HepG2 (cell line): Measurements from ENCODE around the gene WDR43. TPM values are rescaled to one million over a fixed set of nuclear protein-coding genes. Genes with fewer than 3 reads are reported as not detected.

Source experiments
- ARID2 ChIP-seq: sonication (generic); formaldehyde crosslinking; IDR thresholded peaks from 2 replicates; pipeline ENCODE4 v1.8.1; 2022; ENCODE audit warnings: mild to moderate bottlenecking, missing genetic modification reagents, borderline replicate concordance
- ATF2 ChIP-seq: sonication (generic); formaldehyde crosslinking; IDR thresholded peaks from 2 replicates; pipeline ENCODE4 v1.4.0; 2020; ENCODE audit warnings: missing genetic modification reagents
- CREM ChIP-seq, 2 experiments: sonication (generic) in 1 of 2; formaldehyde crosslinking in 1 of 2; IDR thresholded peaks; 2 replicates each; pipeline versions ENCODE4 v1.4.0 to v1.6.1; 2016 to 2020; ENCODE audit warnings: antibody characterized with exemption in 1 of 2, mild to moderate bottlenecking in 1 of 2, missing genetic modification reagents in 1 of 2
- GZF1 ChIP-seq: sonication (generic); formaldehyde crosslinking; IDR thresholded peaks from 2 replicates; pipeline ENCODE4 v1.5.1; 2020; ENCODE audit warnings: mild to moderate bottlenecking, missing genetic modification reagents
- MIER2 ChIP-seq: IDR thresholded peaks from 2 replicates; pipeline ENCODE4 v1.6.1; 2016; ENCODE audit warnings: missing biosample characterization, missing genetic modification reagents
- NFE2 ChIP-seq: sonication (generic); formaldehyde crosslinking; IDR thresholded peaks from 2 replicates; pipeline ENCODE4 v1.4.0; 2020; ENCODE audit warnings: missing genetic modification reagents
- RAD51 ChIP-seq: fragments of 450-650 bp; IDR thresholded peaks from 2 replicates; pipeline ENCODE4 v1.6.1; 2016; ENCODE audit warnings: borderline replicate concordance
- SNAPC2 ChIP-seq: sonication (generic); formaldehyde crosslinking; IDR thresholded peaks from 2 replicates; pipeline ENCODE4 v1.8.1; 2022; ENCODE audit warnings: mild to moderate bottlenecking, missing genetic modification reagents
- XRCC5 ChIP-seq: fragments of 200-400 bp; formaldehyde crosslinking; optimal IDR thresholded peaks from 2 replicates; pipeline ENCODE3; 2017; ENCODE audit warnings: mild to moderate bottlenecking, low read length
- ZBTB26 ChIP-seq: IDR thresholded peaks from 2 replicates; pipeline ENCODE4 v1.6.1; 2016; ENCODE audit warnings: missing compliant biosample characterization, missing genetic modification reagents, borderline replicate concordance
- ZNF230 ChIP-seq: sonication (generic); formaldehyde crosslinking; IDR thresholded peaks from 2 replicates; pipeline ENCODE4 v1.4.0; 2020; ENCODE audit warnings: mild to moderate bottlenecking, missing genetic modification reagents
- ZNF678 ChIP-seq: sonication (generic); formaldehyde crosslinking; IDR thresholded peaks from 2 replicates; pipeline ENCODE4 v1.4.0; 2020; ENCODE audit warnings: mild to moderate bottlenecking, missing genetic modification reagents
- polyA plus RNA-seq, 8 experiments: library from polyadenylated mRNA; depleted of rRNA in 3 of 8; stranded (reverse) in 7 of 8; unstranded in 1 of 8; fragments of >200 nt; fragmentation: Illumina TruSeq in 4 of 8; extraction: Trizol in 4 of 8; gene quantifications; 2 replicates each; pipeline versions ENCODE4 v1.2.1 to v1.2.3, GENCODE V29; 2011 to 2016; ENCODE audit warnings: low read depth in 4 of 8, missing spikeins in 1 of 8, mixed read lengths in 1 of 8; ENCODE audit not compliant: insufficient read depth in 1 of 8
- total RNA-seq, 5 experiments: library from RNA; depleted of rRNA; stranded (reverse); fragments of >200 nt; fragmentation: Illumina TruSeq; extraction: Trizol; gene quantifications; 2 replicates each; pipeline ENCODE4 v1.2.3, GENCODE V29; 2016; ENCODE audit warnings: low read depth in 1 of 5
- TF ChIP-seq, protein P1 (sequence below), 2 experiments: sonication (generic) in 1 of 2; formaldehyde crosslinking in 1 of 2; IDR thresholded peaks; 2 replicates each; pipeline versions ENCODE4 v1.4.0 to v1.6.1; 2018 to 2020; ENCODE audit warnings: missing genetic modification reagents in 2 of 2, borderline replicate concordance in 1 of 2, low read depth in 1 of 2, mild to moderate bottlenecking in 1 of 2, missing biosample characterization in 1 of 2
- TF ChIP-seq, protein P2 (sequence below), 2 experiments: sonication (generic) in 1 of 2; formaldehyde crosslinking in 1 of 2; IDR thresholded peaks; 2 replicates each; pipeline versions ENCODE4 v1.5.1 to v1.6.1; 2011 to 2020; ENCODE audit warnings: borderline replicate concordance in 1 of 2, low read depth in 1 of 2, low read length in 1 of 2, mild to moderate bottlenecking in 1 of 2, missing genetic modification reagents in 1 of 2, moderate library complexity in 1 of 2
- TF ChIP-seq, protein P3 (sequence below): sonication (generic); formaldehyde crosslinking; IDR thresholded peaks from 2 replicates; pipeline ENCODE4 v1.8.0; 2022; ENCODE audit warnings: mild to moderate bottlenecking, missing genetic modification reagents, moderate library complexity
- TF ChIP-seq, protein P4 (sequence below): sonication (generic); formaldehyde crosslinking; IDR thresholded peaks from 2 replicates; pipeline ENCODE4 v1.4.0; 2020; ENCODE audit warnings: mild to moderate bottlenecking, missing genetic modification reagents
- TF ChIP-seq, protein P5 (sequence below): IDR thresholded peaks from 2 replicates; pipeline ENCODE4 v1.6.1; 2016; ENCODE audit warnings: mild to moderate bottlenecking

The WDR43 gene
- total and polyA plus RNA-seq, 2 of the 13 experiments (the other 11 are each of a cell fraction or from before 2014, with no cell fraction given), result 121 to 167 TPM

GRCh38 chr2:28956415-28956826 lies 62.0 kb downstream of the WDR43 start (continued):
- TF ChIP-seq CREM (IDR thresholded peaks at IDR 0.05) (no peak), CREM (CRISPR knock-in tag; IDR thresholded peaks at IDR 0.05) (no peak), RAD51 (peak; percentile 53), ATF2 (CRISPR knock-in tag) (no peak), XRCC5 (peak; percentile 31), ARID2 (CRISPR knock-in tag) (peak; percentile 53; the same call in 1 of the 2 replicates), ZNF678 (no peak), GZF1 (CRISPR knock-in tag) (no peak), NFE2 (no peak), ZBTB26 (CRISPR knock-in tag) (no peak), SNAPC2 (CRISPR knock-in tag) (peak; percentile 56; the same call in 1 of the 2 replicates), MIER2 (CRISPR knock-in tag) (no peak), ZNF230 (CRISPR knock-in tag) (no peak)
- TF ChIP-seq, protein P1, sequence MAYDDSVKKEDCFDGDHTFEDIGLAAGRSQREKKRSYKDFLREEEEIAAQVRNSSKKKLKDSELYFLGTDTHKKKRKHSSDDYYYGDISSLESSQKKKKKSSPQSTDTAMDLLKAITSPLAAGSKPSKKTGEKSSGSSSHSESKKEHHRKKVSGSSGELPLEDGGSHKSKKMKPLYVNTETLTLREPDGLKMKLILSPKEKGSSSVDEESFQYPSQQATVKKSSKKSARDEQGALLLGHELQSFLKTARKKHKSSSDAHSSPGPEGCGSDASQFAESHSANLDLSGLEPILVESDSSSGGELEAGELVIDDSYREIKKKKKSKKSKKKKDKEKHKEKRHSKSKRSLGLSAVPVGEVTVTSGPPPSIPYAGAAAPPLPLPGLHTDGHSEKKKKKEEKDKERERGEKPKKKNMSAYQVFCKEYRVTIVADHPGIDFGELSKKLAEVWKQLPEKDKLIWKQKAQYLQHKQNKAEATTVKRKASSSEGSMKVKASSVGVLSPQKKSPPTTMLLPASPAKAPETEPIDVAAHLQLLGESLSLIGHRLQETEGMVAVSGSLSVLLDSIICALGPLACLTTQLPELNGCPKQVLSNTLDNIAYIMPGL (CRISPR knock-in tag; IDR thresholded peaks at IDR 0.05; ENCODE audit: borderline replicate concordance in 1 of 2, low read depth in 1 of 2), result 0 out of 4 replicates have a peak, but pooled peaks of 1 of the 2 experiments have one; percentile 22
- TF ChIP-seq, protein P2, sequence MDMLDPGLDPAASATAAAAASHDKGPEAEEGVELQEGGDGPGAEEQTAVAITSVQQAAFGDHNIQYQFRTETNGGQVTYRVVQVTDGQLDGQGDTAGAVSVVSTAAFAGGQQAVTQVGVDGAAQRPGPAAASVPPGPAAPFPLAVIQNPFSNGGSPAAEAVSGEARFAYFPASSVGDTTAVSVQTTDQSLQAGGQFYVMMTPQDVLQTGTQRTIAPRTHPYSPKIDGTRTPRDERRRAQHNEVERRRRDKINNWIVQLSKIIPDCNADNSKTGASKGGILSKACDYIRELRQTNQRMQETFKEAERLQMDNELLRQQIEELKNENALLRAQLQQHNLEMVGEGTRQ (IDR thresholded peaks at IDR 0.05; ENCODE audit: low read depth, low read length), result peak; percentile 92
- TF ChIP-seq, protein P2 (CRISPR knock-in tag; IDR thresholded peaks at IDR 0.05; ENCODE audit: borderline replicate concordance), result peak; percentile 91; the same call in 1 of the 2 replicates
- TF ChIP-seq, protein P3, sequence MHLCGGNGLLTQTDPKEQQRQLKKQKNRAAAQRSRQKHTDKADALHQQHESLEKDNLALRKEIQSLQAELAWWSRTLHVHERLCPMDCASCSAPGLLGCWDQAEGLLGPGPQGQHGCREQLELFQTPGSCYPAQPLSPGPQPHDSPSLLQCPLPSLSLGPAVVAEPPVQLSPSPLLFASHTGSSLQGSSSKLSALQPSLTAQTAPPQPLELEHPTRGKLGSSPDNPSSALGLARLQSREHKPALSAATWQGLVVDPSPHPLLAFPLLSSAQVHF, result no peak
- TF ChIP-seq, protein P4, sequence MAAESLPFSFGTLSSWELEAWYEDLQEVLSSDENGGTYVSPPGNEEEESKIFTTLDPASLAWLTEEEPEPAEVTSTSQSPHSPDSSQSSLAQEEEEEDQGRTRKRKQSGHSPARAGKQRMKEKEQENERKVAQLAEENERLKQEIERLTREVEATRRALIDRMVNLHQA (CRISPR knock-in tag), result no peak
- TF ChIP-seq, protein P5, sequence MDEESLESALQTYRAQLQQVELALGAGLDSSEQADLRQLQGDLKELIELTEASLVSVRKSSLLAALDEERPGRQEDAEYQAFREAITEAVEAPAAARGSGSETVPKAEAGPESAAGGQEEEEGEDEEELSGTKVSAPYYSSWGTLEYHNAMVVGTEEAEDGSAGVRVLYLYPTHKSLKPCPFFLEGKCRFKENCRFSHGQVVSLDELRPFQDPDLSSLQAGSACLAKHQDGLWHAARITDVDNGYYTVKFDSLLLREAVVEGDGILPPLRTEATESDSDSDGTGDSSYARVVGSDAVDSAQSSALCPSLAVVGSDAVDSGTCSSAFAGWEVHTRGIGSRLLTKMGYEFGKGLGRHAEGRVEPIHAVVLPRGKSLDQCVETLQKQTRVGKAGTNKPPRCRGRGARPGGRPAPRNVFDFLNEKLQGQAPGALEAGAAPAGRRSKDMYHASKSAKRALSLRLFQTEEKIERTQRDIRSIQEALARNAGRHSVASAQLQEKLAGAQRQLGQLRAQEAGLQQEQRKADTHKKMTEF (CRISPR knock-in tag), result no peak
